Measurements from ENCODE around the gene ELP1. TPM values are rescaled to one million over a fixed set of nuclear protein-coding genes. Genes with fewer than 3 reads are reported as not detected.
"Not testable (repeated sequence)": the region's sequence is repeated elsewhere in the genome, so short reads cannot be mapped to it uniquely, and the experiment has no call there.

Gene ELP1
- total and polyA plus RNA-seq, 4 donors = 9.3 to 27.7 (median 16.4) TPM

DNA sequence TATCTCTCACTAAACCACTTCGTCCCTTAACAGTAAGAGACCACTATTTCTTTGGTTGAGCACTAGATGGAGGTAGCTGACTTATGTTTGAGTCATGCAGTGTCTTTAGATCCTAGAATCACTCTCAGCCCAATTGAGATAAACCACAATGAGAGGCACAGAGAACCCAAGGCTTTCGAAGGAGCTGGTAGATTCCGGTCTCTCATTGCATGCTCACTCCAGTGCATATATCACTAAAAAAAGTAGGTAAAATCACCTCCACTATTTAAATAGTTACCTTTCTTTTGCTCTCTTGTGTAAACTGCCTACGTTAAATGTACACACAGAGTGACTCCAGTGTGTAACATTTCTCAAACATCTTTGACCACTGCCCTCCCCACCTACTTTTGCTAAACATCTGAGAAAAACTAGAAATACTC is 44.3 kb downstream of the ELP1 start:
- no peak overlapping the region for H3K27ac ChIP-seq (ENCODE audit: low read depth in 1 of 2, low read length in 2 of 2)
- H3K36me3 ChIP-seq (ENCODE audit: control insufficient read depth in 4 of 4, insufficient read depth in 3 of 4, low read depth in 1 of 4, low read length in 3 of 4) = peaks cover 5 to 23% (median 15%) of the 10 kb centered on the region in 4 donors
- no peaks in the 10 kb centered on the region for H3K9me3 ChIP-seq (ENCODE audit: control insufficient read depth in 4 of 4, low read length in 3 of 4)
- H3K9ac ChIP-seq (ENCODE audit: low read depth in 1 of 2, low read length in 2 of 2) = no peak overlapping the region
- H3K4me3 ChIP-seq (ENCODE audit: low read depth in 1 of 3, low read length in 3 of 3) = no peak overlapping the region
- TF ChIP-seq, protein P1, sequence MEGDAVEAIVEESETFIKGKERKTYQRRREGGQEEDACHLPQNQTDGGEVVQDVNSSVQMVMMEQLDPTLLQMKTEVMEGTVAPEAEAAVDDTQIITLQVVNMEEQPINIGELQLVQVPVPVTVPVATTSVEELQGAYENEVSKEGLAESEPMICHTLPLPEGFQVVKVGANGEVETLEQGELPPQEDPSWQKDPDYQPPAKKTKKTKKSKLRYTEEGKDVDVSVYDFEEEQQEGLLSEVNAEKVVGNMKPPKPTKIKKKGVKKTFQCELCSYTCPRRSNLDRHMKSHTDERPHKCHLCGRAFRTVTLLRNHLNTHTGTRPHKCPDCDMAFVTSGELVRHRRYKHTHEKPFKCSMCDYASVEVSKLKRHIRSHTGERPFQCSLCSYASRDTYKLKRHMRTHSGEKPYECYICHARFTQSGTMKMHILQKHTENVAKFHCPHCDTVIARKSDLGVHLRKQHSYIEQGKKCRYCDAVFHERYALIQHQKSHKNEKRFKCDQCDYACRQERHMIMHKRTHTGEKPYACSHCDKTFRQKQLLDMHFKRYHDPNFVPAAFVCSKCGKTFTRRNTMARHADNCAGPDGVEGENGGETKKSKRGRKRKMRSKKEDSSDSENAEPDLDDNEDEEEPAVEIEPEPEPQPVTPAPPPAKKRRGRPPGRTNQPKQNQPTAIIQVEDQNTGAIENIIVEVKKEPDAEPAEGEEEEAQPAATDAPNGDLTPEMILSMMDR (IDR thresholded peaks at IDR 0.05; ENCODE audit: low read depth, low read length, missing input control) = peak; percentile 43
- TF ChIP-seq JUND (IDR thresholded peaks at IDR 0.05) = no peak
- TF ChIP-seq FOXA1 (IDR thresholded peaks at IDR 0.05) = no peak
- TF ChIP-seq HNF4G (IDR thresholded peaks at IDR 0.05) = no peak
- TF ChIP-seq EGR1 (IDR thresholded peaks at IDR 0.05; ENCODE audit: low read depth in 2 of 2) = no peak
- TF ChIP-seq NR2F2 (IDR thresholded peaks at IDR 0.05) = no peak
- TF ChIP-seq RAD21 (IDR thresholded peaks at IDR 0.05) = peak; percentile 80 to 83
- TF ChIP-seq, protein P2, sequence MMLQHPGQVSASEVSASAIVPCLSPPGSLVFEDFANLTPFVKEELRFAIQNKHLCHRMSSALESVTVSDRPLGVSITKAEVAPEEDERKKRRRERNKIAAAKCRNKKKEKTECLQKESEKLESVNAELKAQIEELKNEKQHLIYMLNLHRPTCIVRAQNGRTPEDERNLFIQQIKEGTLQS (IDR thresholded peaks at IDR 0.05) = no peak
- TF ChIP-seq YY1 (IDR thresholded peaks at IDR 0.05) = peak; percentile 13
- peaks cover 5 to 23% (median 14%) of the 10 kb centered on the region in 4 donors for H3K4me1 ChIP-seq (ENCODE audit: control insufficient read depth in 4 of 4, insufficient read depth in 4 of 4, low read length in 3 of 4)
- WGBS = 78% methylated on average over 4 of the region's 4 CpGs
- no peak for DNase-seq (ENCODE audit: low spot score)
- H3K27me3 ChIP-seq (ENCODE audit: control insufficient read depth in 4 of 4, insufficient read depth in 4 of 4, low read length in 3 of 4) = no peaks in the 10 kb centered on the region

DNA sequence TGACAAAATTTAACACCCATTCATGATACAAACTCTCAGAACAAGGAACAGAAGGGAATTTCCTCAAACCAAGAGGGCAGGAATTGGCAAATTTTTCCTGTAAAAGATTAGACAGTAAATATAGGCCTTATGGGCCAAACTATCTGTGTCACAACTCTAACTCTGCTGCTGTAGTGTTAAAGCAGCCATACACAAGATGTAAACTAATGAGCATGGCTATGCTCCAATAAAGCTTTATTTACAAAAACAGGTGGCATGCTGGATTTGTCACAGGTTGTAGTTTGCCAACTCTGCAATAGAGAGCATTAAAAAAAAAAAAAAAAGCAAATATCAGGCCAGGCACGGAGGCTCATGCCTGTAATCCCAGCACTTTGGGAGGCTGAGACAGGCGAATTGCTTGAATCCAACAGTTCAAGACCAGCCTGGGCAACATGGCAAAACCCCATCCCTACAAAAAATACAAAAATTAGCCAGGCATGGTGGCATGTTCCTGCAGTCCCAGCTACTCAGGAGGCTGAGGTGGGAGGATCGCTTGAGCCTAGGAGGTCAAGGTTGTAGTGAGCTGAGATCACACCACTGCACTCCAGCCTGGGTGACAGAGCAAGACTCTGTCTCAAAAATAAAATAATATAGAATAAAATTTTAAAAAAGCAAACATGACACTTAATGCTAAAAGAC is 47.2 kb downstream of the ELP1 start:
- not testable (repeated sequence) for H3K27me3 ChIP-seq (ENCODE audit: control insufficient read depth in 4 of 4, insufficient read depth in 4 of 4, low read length in 3 of 4); H3K4me3 ChIP-seq (ENCODE audit: low read depth in 1 of 3, low read length in 3 of 3); H3K9me3 ChIP-seq (ENCODE audit: control insufficient read depth in 4 of 4, low read length in 3 of 4); H3K9ac ChIP-seq (ENCODE audit: low read depth in 1 of 2, low read length in 2 of 2); DNase-seq (ENCODE audit: low spot score)
- H3K4me1 ChIP-seq (ENCODE audit: control insufficient read depth in 4 of 4, insufficient read depth in 4 of 4, low read length in 3 of 4) = peaks cover 2 to 18% (median 11%) of the 10 kb centered on the region in 4 donors
- H3K27ac ChIP-seq (ENCODE audit: low read depth in 1 of 2, low read length in 2 of 2) = peak overlapping the region; percentile 80 to 86
- WGBS = 59% methylated on average over 3 of the region's 3 CpGs
- TF ChIP-seq, protein P3, sequence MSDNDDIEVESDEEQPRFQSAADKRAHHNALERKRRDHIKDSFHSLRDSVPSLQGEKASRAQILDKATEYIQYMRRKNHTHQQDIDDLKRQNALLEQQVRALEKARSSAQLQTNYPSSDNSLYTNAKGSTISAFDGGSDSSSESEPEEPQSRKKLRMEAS (IDR thresholded peaks at IDR 0.05) = peak; percentile 63
- TF ChIP-seq FOXA2 (IDR thresholded peaks at IDR 0.05) = peak; percentile 68
- TF ChIP-seq HNF4A (conservative IDR thresholded peaks at IDR 0.05) = peak; percentile 22 to 39
- TF ChIP-seq FOXA1 (IDR thresholded peaks at IDR 0.05) = peak; percentile 57
- peak; percentile 35 for TF ChIP-seq SP1 (IDR thresholded peaks at IDR 0.05)
- peak; percentile 13 for TF ChIP-seq YY1 (IDR thresholded peaks at IDR 0.05)
- peak in 1 of 2 donors; percentile 55 for TF ChIP-seq RXRA (IDR thresholded peaks at IDR 0.05)
- peak in 1 of 2 donors; percentile 53 for TF ChIP-seq JUND (IDR thresholded peaks at IDR 0.05)
- H3K36me3 ChIP-seq (ENCODE audit: control insufficient read depth in 4 of 4, insufficient read depth in 3 of 4, low read depth in 1 of 4, low read length in 3 of 4) = peaks cover 5 to 18% (median 13%) of the 10 kb centered on the region in 4 donors

DNA sequence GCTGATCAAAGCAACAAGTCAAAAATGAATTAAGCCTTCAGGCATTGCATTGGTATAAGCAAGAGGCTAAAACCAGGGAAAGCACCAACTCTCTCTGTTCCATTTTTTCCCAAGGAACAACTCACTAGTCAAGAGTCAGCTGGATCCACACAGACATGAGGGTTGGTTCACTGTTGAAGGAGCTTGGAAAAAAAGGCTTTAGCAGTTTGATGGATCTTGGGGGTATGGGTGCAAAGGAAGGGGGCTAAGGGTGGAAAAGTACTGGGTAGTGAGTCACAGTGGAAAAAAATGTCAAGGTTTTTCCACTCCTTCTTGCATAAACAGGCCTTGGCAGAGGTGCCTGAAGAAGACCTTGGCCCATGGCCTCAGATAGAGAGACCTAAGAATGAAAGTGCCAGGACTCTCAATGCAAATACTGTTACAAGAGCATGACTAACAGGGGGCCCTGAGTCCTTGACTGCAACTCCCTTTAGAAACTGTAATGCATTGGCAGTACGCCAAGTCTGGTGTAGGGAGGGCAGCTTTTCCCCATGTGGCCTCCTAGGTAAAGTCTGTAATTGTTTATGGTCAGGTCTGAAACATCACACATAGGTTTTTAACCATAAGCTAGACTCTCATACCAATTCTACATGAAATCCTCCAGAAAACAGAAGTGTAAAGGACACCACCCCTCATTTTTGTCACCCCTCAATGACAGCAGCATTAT is 48.1 kb downstream of the ELP1 start:
- Histone ChIP-seq H3K9me3 (ENCODE audit: control insufficient read depth in 4 of 4, low read length in 3 of 4) (no peaks in the 10 kb centered on the region), H3K4me1 (ENCODE audit: control insufficient read depth in 4 of 4, insufficient read depth in 4 of 4, low read length in 3 of 4) (peaks cover 2 to 18% (median 11%) of the 10 kb centered on the region in 4 donors), H3K36me3 (ENCODE audit: control insufficient read depth in 4 of 4, insufficient read depth in 3 of 4, low read depth in 1 of 4, low read length in 3 of 4) (peaks cover 3 to 12% (median 7%) of the 10 kb centered on the region in 4 donors), H3K9ac (ENCODE audit: low read depth in 1 of 2, low read length in 2 of 2) (peak overlapping the region in 1 of 2 donors; percentile 42), H3K27ac (ENCODE audit: low read depth in 1 of 2, low read length in 2 of 2) (peak overlapping the region; percentile 80 to 86), H3K27me3 (ENCODE audit: control insufficient read depth in 4 of 4, insufficient read depth in 4 of 4, low read length in 3 of 4) (no peaks in the 10 kb centered on the region), H3K4me3 (ENCODE audit: low read depth in 1 of 3, low read length in 3 of 3) (no peak overlapping the region)
- 28% methylated on average over 1 of the region's 1 CpG for WGBS
- peak; percentile 64 for DNase-seq (ENCODE audit: low spot score)
- TF ChIP-seq JUND (IDR thresholded peaks at IDR 0.05) (peak; percentile 99 to 100), GABPA (IDR thresholded peaks at IDR 0.05 in 1 of 2, conservative IDR thresholded peaks at IDR 0.05 in 1 of 2) (no peak), SP1 (IDR thresholded peaks at IDR 0.05) (peak; percentile 92), RXRA (IDR thresholded peaks at IDR 0.05) (peak; percentile 88 to 94), FOXA2 (IDR thresholded peaks at IDR 0.05) (peak; percentile 75), EGR1 (IDR thresholded peaks at IDR 0.05; ENCODE audit: low read depth in 2 of 2) (peak; percentile 91 to 98), NR2F2 (IDR thresholded peaks at IDR 0.05) (peak; percentile 82), HNF4A (conservative IDR thresholded peaks at IDR 0.05) (peak; percentile 89 to 93), RAD21 (IDR thresholded peaks at IDR 0.05) (peak; percentile 15 to 29), YY1 (IDR thresholded peaks at IDR 0.05) (peak; percentile 29), FOXA1 (IDR thresholded peaks at IDR 0.05) (peak; percentile 59)
- TF ChIP-seq, protein P4, sequence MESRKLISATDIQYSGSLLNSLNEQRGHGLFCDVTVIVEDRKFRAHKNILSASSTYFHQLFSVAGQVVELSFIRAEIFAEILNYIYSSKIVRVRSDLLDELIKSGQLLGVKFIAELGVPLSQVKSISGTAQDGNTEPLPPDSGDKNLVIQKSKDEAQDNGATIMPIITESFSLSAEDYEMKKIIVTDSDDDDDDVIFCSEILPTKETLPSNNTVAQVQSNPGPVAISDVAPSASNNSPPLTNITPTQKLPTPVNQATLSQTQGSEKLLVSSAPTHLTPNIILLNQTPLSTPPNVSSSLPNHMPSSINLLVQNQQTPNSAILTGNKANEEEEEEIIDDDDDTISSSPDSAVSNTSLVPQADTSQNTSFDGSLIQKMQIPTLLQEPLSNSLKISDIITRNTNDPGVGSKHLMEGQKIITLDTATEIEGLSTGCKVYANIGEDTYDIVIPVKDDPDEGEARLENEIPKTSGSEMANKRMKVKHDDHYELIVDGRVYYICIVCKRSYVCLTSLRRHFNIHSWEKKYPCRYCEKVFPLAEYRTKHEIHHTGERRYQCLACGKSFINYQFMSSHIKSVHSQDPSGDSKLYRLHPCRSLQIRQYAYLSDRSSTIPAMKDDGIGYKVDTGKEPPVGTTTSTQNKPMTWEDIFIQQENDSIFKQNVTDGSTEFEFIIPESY (IDR thresholded peaks at IDR 0.05) = peak; percentile 81
- TF ChIP-seq, protein P2 (IDR thresholded peaks at IDR 0.05) = peak; percentile 97
- TF ChIP-seq, protein P1 (IDR thresholded peaks at IDR 0.05; ENCODE audit: low read depth, low read length, missing input control) = no peak
- TF ChIP-seq, protein P3 (IDR thresholded peaks at IDR 0.05) = peak; percentile 79
